Breast epithelium (tissue), 3 donors: Measurements from ENCODE around the gene KDM4B.

Experiments
- CTCF ChIP-seq, 3 donors: fragments of 450-650 bp; IDR thresholded peaks; one replicate each; pipeline ENCODE4 v1.5.1; 2016 to 2017; ENCODE audit warnings: antibody characterized with exemption in 3 of 3, mild to moderate bottlenecking in 3 of 3, moderate library complexity in 3 of 3
- POLR2A ChIP-seq: fragments of 450-650 bp; IDR thresholded peaks from one replicate; pipeline ENCODE4 v1.6.1; 2016; ENCODE audit warnings: antibody characterized with exemption, mild to moderate bottlenecking, moderate library complexity
- POLR2AphosphoS5 ChIP-seq, 3 donors: sonication (generic); formaldehyde crosslinking; IDR thresholded peaks; one replicate each; pipeline ENCODE4 v1.6.1; 2017; ENCODE audit warnings: antibody characterized with exemption in 3 of 3

GRCh38 chr19:4939466-4939865 is 29.4 kb upstream of the KDM4B start:
- TF ChIP-seq POLR2A (no peak), POLR2AphosphoS5 (IDR thresholded peaks at IDR 0.05) (no peak), CTCF (IDR thresholded peaks at IDR 0.05) (no peak)
